Left colon (tissue), 2 donors: ENCODE results near the gene VWF. TPM values are rescaled to one million over a fixed set of nuclear protein-coding genes. Genes with fewer than 3 reads are reported as not detected.

Source experiments
- total RNA-seq, 2 donors: library from RNA; stranded (reverse); fragmentation: NEBNext Ultra II Directional; extraction: Animal tissue kit (Norgen Biotek cat#: 25700); gene quantifications; one replicate each; pipeline ENCODE4 v1.2.1, GENCODE V29; 2021
- donor health status: DM: no; HTN: no; CAD: no.
- donor health status: DM: yes; HTN: yes; CAD: no.

Gene VWF
- total RNA-seq, 2 donors from 2014 or later = 42.8 to 48.5 TPM

Other genes with a start within 250 kb of the VWF start
- gene ANO2, start 179.4 kb downstream of the VWF start, total RNA-seq = 1 to 10 TPM; 1.8 to 2.6 TPM
- 100 to 1,000 TPM; 574 to 766 TPM for gene CD9, start 75.7 kb upstream of the VWF start, total RNA-seq
- gene PLEKHG6, start 186.0 kb upstream of the VWF start, total RNA-seq = 100 to 1,000 TPM; 140 to 147 TPM
- gene TNFRSF1A, start 217.4 kb upstream of the VWF start, total RNA-seq = 100 to 1,000 TPM; 140 to 170 TPM